Ascending aorta (tissue), 2 donors: ENCODE measurements around the gene VSTM2B. TPM values are rescaled to one million over a fixed set of nuclear protein-coding genes. Genes with fewer than 3 reads are reported as not detected.

Experiments
- DNase-seq, 2 donors: peaks; one replicate each; pipeline ENCODE4 v3.0.0-alpha.2; 2019; ENCODE audit warnings: low spot score in 2 of 2
- H3K27ac ChIP-seq, 2 donors: fragments of 200-600 bp; sonication (generic); one replicate each; pipeline ENCODE4 v1.5.1; 2016 to 2017; ENCODE audit warnings: mild to moderate bottlenecking in 1 of 2
- H3K27me3 ChIP-seq: fragments of 200-600 bp; sonication (generic); one replicate; pipeline ENCODE4 v1.5.1; 2017
- H3K36me3 ChIP-seq, 2 donors: fragments of 200-600 bp; sonication (generic); one replicate each; pipeline ENCODE4 v1.5.1; 2016
- H3K4me1 ChIP-seq, 2 donors: fragments of 200-600 bp; sonication (generic); one replicate each; pipeline ENCODE4 v1.5.1; 2016 to 2017; ENCODE audit warnings: mild to moderate bottlenecking in 1 of 2
- H3K4me3 ChIP-seq, 2 donors: fragments of 200-600 bp; sonication (generic); one replicate each; pipeline ENCODE4 v1.5.1; 2016 to 2017; ENCODE audit warnings: mild to moderate bottlenecking in 1 of 2
- H3K9me3 ChIP-seq, 2 donors: fragments of 200-600 bp; sonication (generic); one replicate each; pipeline ENCODE4 v1.5.1; 2016
- CTCF ChIP-seq, 3 experiments: fragments of 200-600 bp in 2 of 3; fragments of 450-650 bp in 1 of 3; sonication (generic) in 2 of 3; IDR thresholded peaks; one replicate each; pipeline ENCODE4 v1.5.1; 2016 to 2019; ENCODE audit warnings: antibody characterized with exemption in 3 of 3, mild to moderate bottlenecking in 1 of 3, moderate library complexity in 1 of 3
- intact Hi-C: fragments of 100-400 bp; cut with DNase I; formaldehyde crosslinking; loops from one replicate; pipeline ENCODE4 v1.15.1; 2023
- total RNA-seq: library from RNA; depleted of rRNA; stranded (reverse); fragments of >200 nt; gene quantifications from one replicate; pipeline ENCODE4 v1.1.0, GENCODE V29; 2016

VSTM2B gene
- total RNA-seq, 1 donor from 2014 or later = not detected

- Histone ChIP-seq H3K4me1 (no peaks in the 10 kb centered on the region), H3K27ac (no peak overlapping the region), H3K4me3 (no peak overlapping the region), H3K27me3 (no peaks in the 10 kb centered on the region), H3K9me3 (peaks cover 0 to 3% of the 10 kb centered on the region in 2 donors), H3K36me3 (no peaks in the 10 kb centered on the region)
- intact Hi-C loops = no loop called here
- DNase-seq = no peak
- no peak for TF ChIP-seq CTCF (IDR thresholded peaks at IDR 0.05)
Measured at GRCh38 chr19:29565171-29565570, 39.4 kb downstream of the VSTM2B start.

GRCh38 chr19:29566496-29567054 lies 40.8 kb downstream of the VSTM2B start:
- no peaks in the 10 kb centered on the region for H3K4me1 ChIP-seq
- no peak overlapping the region for H3K27ac ChIP-seq
- no peaks in the 10 kb centered on the region for H3K9me3 ChIP-seq
- no peak for DNase-seq
- no peaks in the 10 kb centered on the region for H3K27me3 ChIP-seq
- TF ChIP-seq CTCF (IDR thresholded peaks at IDR 0.05) = no peak
- no peak overlapping the region for H3K4me3 ChIP-seq
- intact Hi-C loops = no loop called here
- no peaks in the 10 kb centered on the region for H3K36me3 ChIP-seq

- no peaks in the 10 kb centered on the region for H3K36me3 ChIP-seq
- no peak for TF ChIP-seq CTCF (IDR thresholded peaks at IDR 0.05)
- H3K4me1 ChIP-seq = no peaks in the 10 kb centered on the region
- intact Hi-C loops = no loop called here
- no peak overlapping the region for H3K4me3 ChIP-seq
- DNase-seq = no peak
- no peak overlapping the region for H3K27ac ChIP-seq
- H3K27me3 ChIP-seq = no peaks in the 10 kb centered on the region
- no peaks in the 10 kb centered on the region for H3K9me3 ChIP-seq
Measured at GRCh38 chr19:29567366-29567915, 41.6 kb downstream of the VSTM2B start.

GRCh38 chr19:29568036-29569025 lies 42.5 kb downstream of the VSTM2B start:
- no peaks in the 10 kb centered on the region for H3K4me1 ChIP-seq
- no peaks in the 10 kb centered on the region for H3K9me3 ChIP-seq
- H3K36me3 ChIP-seq = no peaks in the 10 kb centered on the region
- no peak overlapping the region for H3K27ac ChIP-seq
- no peak overlapping the region for H3K4me3 ChIP-seq
- H3K27me3 ChIP-seq = no peaks in the 10 kb centered on the region
- intact Hi-C loops = no loop called here
- DNase-seq = no peak
- TF ChIP-seq CTCF (IDR thresholded peaks at IDR 0.05) = no peak

GRCh38 chr19:29569038-29569911 lies 43.5 kb downstream of the VSTM2B start:
- H3K27me3 ChIP-seq = no peaks in the 10 kb centered on the region
- H3K4me1 ChIP-seq = no peaks in the 10 kb centered on the region
- no peaks in the 10 kb centered on the region for H3K36me3 ChIP-seq
- no peak overlapping the region for H3K4me3 ChIP-seq
- no peak overlapping the region for H3K27ac ChIP-seq
- no peak for DNase-seq
- TF ChIP-seq CTCF (IDR thresholded peaks at IDR 0.05) = no peak
- H3K9me3 ChIP-seq = no peaks in the 10 kb centered on the region
- intact Hi-C loops = no loop called here
